Measurements from ENCODE around the gene BRINP2. TPM values are rescaled to one million over a fixed set of nuclear protein-coding genes. Genes with fewer than 3 reads are reported as not detected.

The BRINP2 gene
- total RNA-seq, 2 donors from 2014 or later: not detected

DNA sequence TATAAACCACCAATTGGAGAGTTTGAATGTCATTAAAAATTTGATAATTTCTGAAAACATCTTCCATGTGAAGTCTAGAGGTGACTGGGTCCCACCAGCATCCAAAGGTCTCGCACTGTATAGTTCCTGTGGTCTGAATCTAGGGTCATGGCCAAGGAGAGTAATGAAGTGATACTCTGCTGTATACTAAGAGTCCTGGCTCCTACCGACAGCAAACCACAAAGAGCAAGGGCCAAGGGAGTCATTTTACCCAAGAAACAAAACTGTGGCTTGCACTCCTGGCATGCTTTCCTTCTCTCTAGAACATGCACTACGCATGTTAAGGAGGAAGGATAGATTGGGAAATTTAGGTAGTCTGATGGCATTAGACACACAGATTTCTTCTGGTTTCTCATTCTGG is 115.6 kb downstream of the BRINP2 start:
- intact Hi-C loops (cut with DNase I): no loop called here
- no peaks in the 10 kb centered on the region for H3K27me3 ChIP-seq
- no peak for TF ChIP-seq POLR2A (IDR thresholded peaks at IDR 0.05)
- TF ChIP-seq, protein P1, sequence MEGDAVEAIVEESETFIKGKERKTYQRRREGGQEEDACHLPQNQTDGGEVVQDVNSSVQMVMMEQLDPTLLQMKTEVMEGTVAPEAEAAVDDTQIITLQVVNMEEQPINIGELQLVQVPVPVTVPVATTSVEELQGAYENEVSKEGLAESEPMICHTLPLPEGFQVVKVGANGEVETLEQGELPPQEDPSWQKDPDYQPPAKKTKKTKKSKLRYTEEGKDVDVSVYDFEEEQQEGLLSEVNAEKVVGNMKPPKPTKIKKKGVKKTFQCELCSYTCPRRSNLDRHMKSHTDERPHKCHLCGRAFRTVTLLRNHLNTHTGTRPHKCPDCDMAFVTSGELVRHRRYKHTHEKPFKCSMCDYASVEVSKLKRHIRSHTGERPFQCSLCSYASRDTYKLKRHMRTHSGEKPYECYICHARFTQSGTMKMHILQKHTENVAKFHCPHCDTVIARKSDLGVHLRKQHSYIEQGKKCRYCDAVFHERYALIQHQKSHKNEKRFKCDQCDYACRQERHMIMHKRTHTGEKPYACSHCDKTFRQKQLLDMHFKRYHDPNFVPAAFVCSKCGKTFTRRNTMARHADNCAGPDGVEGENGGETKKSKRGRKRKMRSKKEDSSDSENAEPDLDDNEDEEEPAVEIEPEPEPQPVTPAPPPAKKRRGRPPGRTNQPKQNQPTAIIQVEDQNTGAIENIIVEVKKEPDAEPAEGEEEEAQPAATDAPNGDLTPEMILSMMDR (IDR thresholded peaks at IDR 0.05): no peak
- no peaks in the 10 kb centered on the region for H3K36me3 ChIP-seq (replicated peaks in 1 of 2; ENCODE audit: insufficient read depth in 1 of 2, low read depth in 2 of 2)
- peaks cover 14% of the 10 kb centered on the region for H3K4me1 ChIP-seq
- ATAC-seq (no peak), DNase-seq (peak in 1 of 4 donors; percentile 30)
- H3K4me3 ChIP-seq: no peak overlapping the region
- no peak overlapping the region for H3K27ac ChIP-seq
- H3K9me3 ChIP-seq: no peaks in the 10 kb centered on the region
- 87 to 91% methylated on average over 3 of the region's 3 CpGs for WGBS, 2 donors

GRCh38 chr1:177287270-177287669 is 116.5 kb downstream of the BRINP2 start:
- H3K9me3 ChIP-seq: no peaks in the 10 kb centered on the region
- H3K27me3 ChIP-seq: no peaks in the 10 kb centered on the region
- intact Hi-C loops (cut with DNase I): no loop called here
- no peak for DNase-seq
- H3K4me3 ChIP-seq: no peak overlapping the region
- TF ChIP-seq, protein P1 (IDR thresholded peaks at IDR 0.05): no peak
- TF ChIP-seq POLR2A (IDR thresholded peaks at IDR 0.05): no peak
- peaks cover 14% of the 10 kb centered on the region for H3K4me1 ChIP-seq
- H3K27ac ChIP-seq: peak overlapping the region in 1 of 4 donors; percentile 2
- ATAC-seq: no peak
- H3K36me3 ChIP-seq (replicated peaks in 1 of 2; ENCODE audit: insufficient read depth in 1 of 2, low read depth in 2 of 2): no peaks in the 10 kb centered on the region

DNA sequence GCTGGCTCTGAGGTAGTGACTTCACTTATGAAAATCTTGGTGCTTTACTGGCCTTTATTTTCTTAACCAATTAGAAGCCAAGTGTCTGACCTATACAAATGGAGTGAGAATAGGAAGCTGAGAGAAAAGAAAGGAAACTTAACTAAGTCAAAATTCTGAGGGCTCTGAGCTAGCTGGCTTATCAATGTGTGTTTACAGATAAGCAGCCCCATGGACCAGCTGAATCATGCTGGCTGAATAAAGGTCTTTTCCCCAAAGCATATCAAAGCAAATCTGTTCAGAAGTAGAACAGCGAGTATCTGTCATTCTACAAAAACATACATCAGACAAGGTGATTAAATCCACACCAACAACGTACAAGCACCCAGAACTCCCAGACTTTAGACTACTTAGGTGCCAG is 117.2 kb downstream of the BRINP2 start:
- H3K4me1 ChIP-seq: peaks cover 14% of the 10 kb centered on the region
- ATAC-seq (no peak), DNase-seq (no peak)
- peak overlapping the region in 1 of 4 donors; percentile 2 for H3K27ac ChIP-seq
- no peaks in the 10 kb centered on the region for H3K36me3 ChIP-seq (replicated peaks in 1 of 2; ENCODE audit: insufficient read depth in 1 of 2, low read depth in 2 of 2)
- no peaks in the 10 kb centered on the region for H3K27me3 ChIP-seq
- no peak for TF ChIP-seq POLR2A (IDR thresholded peaks at IDR 0.05)
- TF ChIP-seq, protein P1 (IDR thresholded peaks at IDR 0.05): no peak
- no peak overlapping the region for H3K4me3 ChIP-seq
- WGBS, 2 donors: 5 to 10% methylated on average over 2 of the region's 2 CpGs
- H3K9me3 ChIP-seq: no peaks in the 10 kb centered on the region
- intact Hi-C loops (cut with DNase I): no loop called here

GRCh38 chr1:177289532-177289931 is 118.8 kb downstream of the BRINP2 start:
- no peak for DNase-seq
- no peaks in the 10 kb centered on the region for H3K36me3 ChIP-seq (replicated peaks in 1 of 2; ENCODE audit: insufficient read depth in 1 of 2, low read depth in 2 of 2)
- no peaks in the 10 kb centered on the region for H3K9me3 ChIP-seq
- no peak overlapping the region for H3K4me3 ChIP-seq
- H3K27ac ChIP-seq: no peak overlapping the region
- WGBS, 2 donors: 81 to 88% methylated on average over 2 of the region's 2 CpGs
- H3K27me3 ChIP-seq: no peaks in the 10 kb centered on the region
- intact Hi-C loops (cut with DNase I): no loop called here
- peaks cover 14% of the 10 kb centered on the region for H3K4me1 ChIP-seq
- ATAC-seq: no peak
- no peak for TF ChIP-seq POLR2A (IDR thresholded peaks at IDR 0.05)
- TF ChIP-seq, protein P1 (IDR thresholded peaks at IDR 0.05): no peak

DNA sequence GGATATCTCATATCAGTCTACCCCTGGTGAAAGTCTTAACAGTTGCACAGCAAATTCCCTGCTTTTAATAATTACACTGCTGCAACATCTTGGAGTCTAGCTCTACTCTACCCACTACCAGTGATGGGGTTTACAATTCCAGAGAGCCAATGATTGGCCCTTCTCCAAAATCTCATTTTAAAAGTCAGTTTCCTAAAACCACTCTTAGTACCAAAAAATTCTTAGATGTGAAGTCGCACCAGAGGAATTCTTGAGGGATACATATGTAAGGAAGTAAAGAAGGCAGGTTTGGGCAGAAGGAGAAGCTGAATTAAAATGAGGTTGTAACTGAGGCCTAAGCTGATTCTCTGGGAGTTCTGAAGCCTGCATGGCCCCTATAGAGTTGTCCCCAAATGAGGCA is 129.7 kb downstream of the BRINP2 start:
- Histone ChIP-seq H3K4me1 (peaks cover 9% of the 10 kb centered on the region), H3K27ac (no peak overlapping the region), H3K27me3 (no peaks in the 10 kb centered on the region), H3K36me3 (replicated peaks in 1 of 2; ENCODE audit: insufficient read depth in 1 of 2, low read depth in 2 of 2) (no peaks in the 10 kb centered on the region), H3K4me3 (no peak overlapping the region), H3K9me3 (no peaks in the 10 kb centered on the region)
- intact Hi-C loops (cut with DNase I): no loop called here
- TF ChIP-seq, protein P1 (IDR thresholded peaks at IDR 0.05): no peak
- no peak for TF ChIP-seq POLR2A (IDR thresholded peaks at IDR 0.05)
- DNase-seq (no peak), ATAC-seq (no peak)
- WGBS, 2 donors: 93 to 100% methylated on average over 1 of the region's 1 CpG
